NT2/D1 (cell line): ENCODE measurements around the gene HHATL.

Experiments used
- DNase-seq: peaks from one replicate; pipeline ENCODE4 v3.0.0-alpha.2; 2011; ENCODE audit warnings: low read depth, low spot score
- H3K27me3 ChIP-seq: 2 replicates; pipeline ENCODE4 v1.6.0; 2011; ENCODE audit warnings: mild to moderate bottlenecking; ENCODE audit not compliant: insufficient read length, insufficient read depth
- H3K36me3 ChIP-seq: 2 replicates; pipeline ENCODE4 v1.6.1; 2011; ENCODE audit warnings: mild to moderate bottlenecking, low read length, mixed read lengths; ENCODE audit not compliant: insufficient read depth, insufficient read length
- H3K4me1 ChIP-seq: 2 replicates; pipeline ENCODE4 v1.5.1; 2011; ENCODE audit not compliant: insufficient read depth, insufficient read length
- H3K4me3 ChIP-seq: 2 replicates; pipeline ENCODE4 v1.5.1; 2011; ENCODE audit warnings: low read depth; ENCODE audit not compliant: insufficient read length
- H3K9ac ChIP-seq: 2 replicates; pipeline ENCODE4 v1.6.0; 2011; ENCODE audit warnings: low read depth; ENCODE audit not compliant: insufficient read length
- H3K9me3 ChIP-seq: 2 replicates; pipeline ENCODE4 v1.5.1; 2011; ENCODE audit warnings: mild to moderate bottlenecking, low read length; ENCODE audit not compliant: insufficient read depth
- SUZ12 ChIP-seq: IDR thresholded peaks from 2 replicates; pipeline ENCODE4 v1.6.1; 2011; ENCODE audit not compliant: insufficient read length, insufficient read depth; ENCODE audit errors: extremely low read depth
- YY1 ChIP-seq: IDR thresholded peaks from 2 replicates; pipeline ENCODE4 v1.6.1; 2011; ENCODE audit not compliant: insufficient read length, insufficient read depth
- ZNF274 ChIP-seq: IDR thresholded peaks from 2 replicates; pipeline ENCODE4 v1.6.1; 2011; ENCODE audit warnings: mild to moderate bottlenecking, low read depth, low read length

The HHATL gene

DNA sequence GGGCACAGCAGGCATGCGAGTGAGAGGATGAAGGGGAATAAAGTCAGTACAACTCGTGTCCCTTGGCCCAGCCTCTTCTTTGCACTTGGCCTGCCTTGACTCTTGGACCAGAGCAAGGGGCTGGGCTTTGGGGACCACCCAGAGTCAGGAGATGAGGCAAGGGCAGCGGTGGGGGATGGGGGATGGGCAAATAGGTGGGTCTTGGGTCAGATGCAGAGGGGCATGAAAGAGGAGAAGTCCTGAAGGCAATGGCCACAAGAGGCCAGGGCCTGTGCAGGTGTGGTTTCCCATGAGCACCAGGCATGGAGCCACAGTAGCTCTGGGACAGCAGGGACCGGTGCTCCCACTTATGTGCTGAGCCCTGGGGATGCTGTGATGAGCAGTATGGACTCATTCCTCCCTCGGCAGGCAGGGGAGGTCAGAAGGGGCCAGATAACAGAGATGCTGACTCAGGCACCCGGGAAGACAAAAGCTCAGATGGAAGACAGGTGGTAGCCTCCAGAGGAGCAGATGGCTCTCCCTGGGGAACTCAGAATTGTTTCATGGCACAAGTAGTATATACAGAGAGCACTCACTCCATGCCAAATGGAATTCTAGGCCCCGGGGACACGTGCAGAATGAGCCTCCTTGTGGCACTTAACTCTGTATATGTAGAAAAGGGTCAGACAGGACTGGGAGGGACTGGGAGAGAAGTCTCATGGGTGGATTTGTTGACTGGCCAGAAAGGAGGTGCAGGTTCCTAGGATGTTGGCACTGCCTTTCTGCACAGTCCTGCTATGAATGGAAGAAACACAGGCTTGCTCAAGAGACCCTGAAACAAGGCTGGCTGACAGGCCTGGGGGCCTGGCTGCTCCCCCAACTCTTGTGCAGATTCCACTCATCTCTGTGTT, 34.8 kb downstream of the HHATL start:
- Histone ChIP-seq H3K9ac (no peak overlapping the region), H3K4me1 (peaks cover 10% of the 10 kb centered on the region), H3K9me3 (peaks cover 19% of the 10 kb centered on the region; the same call in 1 of the 2 replicates), H3K4me3 (no peak overlapping the region), H3K36me3 (peaks cover 21% of the 10 kb centered on the region), H3K27me3 (no peaks in the 10 kb centered on the region)
- TF ChIP-seq SUZ12, result no peak
- no peak for TF ChIP-seq YY1
- TF ChIP-seq ZNF274, result no peak
- DNase-seq, result no peak

DNA sequence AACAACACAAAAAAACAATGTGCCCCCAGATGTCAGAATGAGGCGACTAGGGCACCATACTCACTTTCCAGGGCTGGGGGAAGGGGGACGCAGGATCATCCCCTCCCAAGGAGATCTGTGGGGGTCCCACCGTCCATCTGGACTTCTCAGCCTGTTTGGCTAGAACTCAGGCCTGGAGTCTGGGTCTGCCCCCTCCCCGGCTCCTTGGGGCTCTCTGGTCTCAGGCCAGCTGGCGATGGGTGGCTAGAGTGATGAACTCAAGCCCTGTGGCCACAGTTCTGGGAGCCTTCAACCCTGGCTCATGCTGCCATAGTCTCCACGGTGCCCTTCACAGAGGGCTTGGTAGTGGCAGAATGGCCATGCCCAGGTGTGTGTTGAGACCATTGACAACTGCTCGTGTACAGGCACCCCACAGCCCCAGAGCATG, 35.5 kb downstream of the HHATL start:
- Histone ChIP-seq H3K9me3 (peaks cover 19% of the 10 kb centered on the region; the same call in 1 of the 2 replicates), H3K36me3 (peaks cover 27% of the 10 kb centered on the region), H3K27me3 (no peaks in the 10 kb centered on the region), H3K4me1 (peaks cover 10% of the 10 kb centered on the region), H3K9ac (no peak overlapping the region), H3K4me3 (no peak overlapping the region)
- TF ChIP-seq ZNF274, result no peak
- no peak for DNase-seq

DNA sequence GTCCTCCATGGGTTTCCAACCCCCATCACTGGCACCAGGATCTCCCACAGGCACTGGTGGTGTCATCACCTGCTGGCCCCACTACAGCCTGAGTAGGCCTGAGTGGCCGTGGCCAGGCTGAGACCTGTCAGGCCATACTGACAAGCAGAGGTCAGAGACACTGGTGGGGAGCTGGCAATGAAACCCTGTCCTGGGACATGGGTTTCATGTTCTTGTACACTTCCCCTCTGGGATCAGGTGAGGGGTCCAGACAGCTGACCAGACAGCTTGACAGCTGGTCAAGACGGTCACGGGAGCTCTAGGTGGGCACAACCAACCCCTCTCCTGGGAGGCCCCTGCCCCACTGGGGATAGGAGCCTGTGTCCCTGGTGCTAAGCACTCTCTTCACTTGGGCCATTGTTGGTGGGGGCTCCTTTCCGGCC, 36.0 kb downstream of the HHATL start:
- Histone ChIP-seq H3K27me3 (no peaks in the 10 kb centered on the region), H3K9ac (no peak overlapping the region), H3K4me1 (peaks cover 10% of the 10 kb centered on the region), H3K9me3 (peaks cover 19% of the 10 kb centered on the region; the same call in 1 of the 2 replicates), H3K36me3 (peaks cover 32% of the 10 kb centered on the region), H3K4me3 (no peak overlapping the region)
- TF ChIP-seq SUZ12 (no peak), ZNF274 (no peak), YY1 (no peak)
- DNase-seq, result no peak

GRCh38 chr3:42666022-42666421, 36.6 kb downstream of the HHATL start:
- Histone ChIP-seq H3K4me1 (peaks cover 10% of the 10 kb centered on the region), H3K36me3 (peaks cover 37% of the 10 kb centered on the region)

DNA sequence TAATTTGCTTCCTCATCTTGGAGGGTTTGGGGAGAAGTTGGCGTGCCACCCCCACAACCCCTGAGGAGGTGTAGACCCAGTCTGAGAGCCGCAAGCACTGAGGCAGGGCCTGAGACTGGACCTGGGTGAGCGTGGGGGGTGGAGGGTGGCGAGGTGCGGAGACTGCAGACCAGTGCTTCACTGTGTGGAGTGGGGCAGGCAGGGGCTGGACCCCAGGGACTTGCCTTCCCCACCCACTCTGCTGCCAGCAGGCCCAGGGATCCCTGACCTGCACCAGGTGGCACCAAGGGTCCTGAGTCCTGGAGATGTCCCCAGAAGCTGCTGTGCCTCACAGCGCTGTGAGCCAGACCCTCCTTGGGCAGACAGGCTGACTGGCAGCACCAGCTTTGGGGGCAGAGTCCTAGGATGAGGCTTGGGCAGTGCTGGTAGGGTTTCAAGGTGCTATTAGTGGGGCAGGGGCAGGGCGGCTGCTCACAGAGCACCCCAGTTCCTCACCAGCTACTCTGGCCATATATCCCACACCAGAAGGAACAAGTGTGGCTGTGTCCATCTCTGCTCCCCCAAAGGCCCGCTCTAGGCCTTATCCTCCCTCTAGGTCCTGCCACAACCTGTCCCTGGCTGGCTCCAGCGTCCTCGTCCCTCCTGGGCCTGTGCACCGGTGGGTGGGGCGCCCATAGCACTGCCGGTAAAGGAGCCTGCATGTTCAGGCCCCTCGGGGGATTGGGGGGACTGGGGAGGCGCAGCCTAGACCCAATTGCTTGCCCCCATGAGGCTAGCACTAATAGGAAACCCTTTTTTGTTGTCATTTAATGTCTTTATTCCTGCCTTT, 37.3 kb downstream of the HHATL start:
- peaks cover 7% of the 10 kb centered on the region; the same call in 1 of the 2 replicates for H3K9me3 ChIP-seq
- no peak for DNase-seq
- H3K36me3 ChIP-seq, result peaks cover 42% of the 10 kb centered on the region
- TF ChIP-seq ZNF274 (no peak), YY1 (no peak), SUZ12 (no peak)
- H3K4me1 ChIP-seq, result peaks cover 10% of the 10 kb centered on the region
- H3K9ac ChIP-seq, result no peak overlapping the region
- H3K27me3 ChIP-seq, result no peaks in the 10 kb centered on the region
- H3K4me3 ChIP-seq, result no peak overlapping the region

More at GRCh38 chr3:42666022-42666421, 36.6 kb downstream of the HHATL start:
- Histone ChIP-seq H3K27me3 (no peaks in the 10 kb centered on the region), H3K9ac (no peak overlapping the region), H3K9me3 (peaks cover 14% of the 10 kb centered on the region; the same call in 1 of the 2 replicates), H3K4me3 (no peak overlapping the region)
- no peak for DNase-seq
- TF ChIP-seq YY1, result no peak
- TF ChIP-seq SUZ12, result no peak
- TF ChIP-seq ZNF274, result no peak

GRCh38 chr3:42664438-42664803, 38.2 kb downstream of the HHATL start:
- peaks cover 48% of the 10 kb centered on the region for H3K36me3 ChIP-seq
- no peaks in the 10 kb centered on the region for H3K27me3 ChIP-seq
- no peak for DNase-seq

More at GRCh38 chr3:42664438-42664803, 38.2 kb downstream of the HHATL start:
- H3K9me3 ChIP-seq, result peaks cover 7% of the 10 kb centered on the region; the same call in 1 of the 2 replicates
- no peak overlapping the region for H3K4me3 ChIP-seq
- no peak for TF ChIP-seq ZNF274
- no peak for TF ChIP-seq YY1
- no peak for TF ChIP-seq SUZ12
- no peak overlapping the region for H3K9ac ChIP-seq
- H3K4me1 ChIP-seq, result peaks cover 13% of the 10 kb centered on the region
